ENCODE results near the gene SKA1.

SKA1 gene, protein sequence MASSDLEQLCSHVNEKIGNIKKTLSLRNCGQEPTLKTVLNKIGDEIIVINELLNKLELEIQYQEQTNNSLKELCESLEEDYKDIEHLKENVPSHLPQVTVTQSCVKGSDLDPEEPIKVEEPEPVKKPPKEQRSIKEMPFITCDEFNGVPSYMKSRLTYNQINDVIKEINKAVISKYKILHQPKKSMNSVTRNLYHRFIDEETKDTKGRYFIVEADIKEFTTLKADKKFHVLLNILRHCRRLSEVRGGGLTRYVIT

GRCh38 chr18:50374753-50375391, at the start of gene SKA1:
Gene SKA1, plus strand, starts transcription at chr18:50375046. Its CDS starts 785 bp downstream, at chr18:50375831.
- Histone ChIP-seq H3K27me3 (ENCODE audit: control insufficient read depth, insufficient read depth, low read length) (no peaks in the 10 kb centered on the region), H3K9ac (ENCODE audit: low read length) (peak within 1 kb of the TSS; percentile 80), H3K4me1 (ENCODE audit: control insufficient read depth, insufficient read depth, low read length) (peaks cover 11% of the 10 kb centered on the region), H3K9me3 (ENCODE audit: control insufficient read depth, low read length) (no peaks in the 10 kb centered on the region), H3K4me3 (ENCODE audit: low read length) (peak within 1 kb of the TSS; percentile 49), H3K36me3 (ENCODE audit: control insufficient read depth, insufficient read depth, low read length) (no peaks in the 10 kb centered on the region)

- Histone ChIP-seq H3K9ac (ENCODE audit: low read length) (no peak overlapping the region), H3K27me3 (ENCODE audit: control insufficient read depth, insufficient read depth, low read length) (no peaks in the 10 kb centered on the region), H3K36me3 (ENCODE audit: control insufficient read depth, insufficient read depth, low read length) (no peaks in the 10 kb centered on the region), H3K4me1 (ENCODE audit: control insufficient read depth, insufficient read depth, low read length) (no peaks in the 10 kb centered on the region), H3K4me3 (ENCODE audit: low read length) (no peak overlapping the region), H3K9me3 (ENCODE audit: control insufficient read depth, low read length) (no peaks in the 10 kb centered on the region)
Measured at GRCh38 chr18:50327983-50328382, 46.9 kb upstream of the SKA1 start.

DNA sequence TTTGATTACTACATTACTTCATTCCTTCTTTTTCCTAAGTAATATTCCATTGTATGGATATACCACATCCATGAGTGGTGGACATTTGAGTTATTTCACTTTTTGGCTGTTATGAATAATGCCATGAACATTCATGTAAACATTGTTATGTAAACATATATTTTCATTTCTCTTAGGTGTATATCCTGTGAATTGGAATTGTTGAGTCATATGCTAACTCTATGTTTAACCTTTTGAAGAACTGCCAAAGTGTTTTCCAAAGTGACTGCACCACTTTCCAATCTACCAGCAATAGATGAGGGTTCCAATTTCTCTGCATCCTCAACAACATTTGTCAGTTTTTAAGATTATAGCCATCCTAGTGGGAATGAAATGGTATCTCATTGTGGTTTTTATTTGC, 44.7 kb upstream of the SKA1 start:
- no peaks in the 10 kb centered on the region for H3K36me3 ChIP-seq (ENCODE audit: control insufficient read depth, insufficient read depth, low read length)
- no peaks in the 10 kb centered on the region for H3K9me3 ChIP-seq (ENCODE audit: control insufficient read depth, low read length)
- H3K27me3 ChIP-seq (ENCODE audit: control insufficient read depth, insufficient read depth, low read length) = no peaks in the 10 kb centered on the region
- H3K9ac ChIP-seq (ENCODE audit: low read length) = no peak overlapping the region
- H3K4me1 ChIP-seq (ENCODE audit: control insufficient read depth, insufficient read depth, low read length) = no peaks in the 10 kb centered on the region
- H3K4me3 ChIP-seq (ENCODE audit: low read length) = no peak overlapping the region

GRCh38 chr18:50331691-50332090, 43.2 kb upstream of the SKA1 start:
- no peak overlapping the region for H3K4me3 ChIP-seq (ENCODE audit: low read length)
- no peaks in the 10 kb centered on the region for H3K4me1 ChIP-seq (ENCODE audit: control insufficient read depth, insufficient read depth, low read length)
- no peaks in the 10 kb centered on the region for H3K36me3 ChIP-seq (ENCODE audit: control insufficient read depth, insufficient read depth, low read length)
- H3K27me3 ChIP-seq (ENCODE audit: control insufficient read depth, insufficient read depth, low read length) = no peaks in the 10 kb centered on the region
- no peak overlapping the region for H3K9ac ChIP-seq (ENCODE audit: low read length)
- H3K9me3 ChIP-seq (ENCODE audit: control insufficient read depth, low read length) = no peaks in the 10 kb centered on the region

DNA sequence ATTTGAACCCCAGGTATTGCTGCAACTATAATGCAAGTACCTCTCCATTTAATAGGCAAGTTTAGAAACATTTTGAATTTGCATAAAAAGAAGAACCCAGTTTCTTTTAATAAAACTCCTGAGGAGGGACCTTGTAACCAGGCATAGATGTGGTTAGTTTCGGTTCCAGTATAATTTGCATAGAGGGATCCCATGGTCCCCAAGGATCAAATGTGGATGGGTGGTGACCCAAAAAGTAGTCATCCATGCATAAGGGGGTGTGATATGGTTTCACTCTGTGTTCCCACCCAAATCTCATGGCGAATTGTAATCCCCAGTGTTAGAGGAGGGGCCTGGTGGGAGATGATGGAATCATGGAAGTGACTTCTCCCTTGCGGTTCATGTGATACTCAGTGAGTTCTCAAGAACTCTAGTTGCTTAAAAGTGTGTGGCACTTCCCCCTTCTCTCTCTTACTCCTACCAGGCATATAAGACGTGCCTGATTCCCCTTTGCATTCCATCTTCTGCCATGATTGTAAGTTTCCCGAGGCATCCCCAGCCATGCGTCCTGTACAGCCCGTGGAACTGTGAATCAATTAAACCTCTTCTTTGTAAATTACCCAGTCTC, 40.2 kb upstream of the SKA1 start:
- no peaks in the 10 kb centered on the region for H3K36me3 ChIP-seq (ENCODE audit: control insufficient read depth, insufficient read depth, low read length)
- H3K27me3 ChIP-seq (ENCODE audit: control insufficient read depth, insufficient read depth, low read length) = no peaks in the 10 kb centered on the region
- no peak overlapping the region for H3K4me3 ChIP-seq (ENCODE audit: low read length)
- H3K9me3 ChIP-seq (ENCODE audit: control insufficient read depth, low read length) = no peaks in the 10 kb centered on the region
- no peaks in the 10 kb centered on the region for H3K4me1 ChIP-seq (ENCODE audit: control insufficient read depth, insufficient read depth, low read length)
- H3K9ac ChIP-seq (ENCODE audit: low read length) = no peak overlapping the region

DNA sequence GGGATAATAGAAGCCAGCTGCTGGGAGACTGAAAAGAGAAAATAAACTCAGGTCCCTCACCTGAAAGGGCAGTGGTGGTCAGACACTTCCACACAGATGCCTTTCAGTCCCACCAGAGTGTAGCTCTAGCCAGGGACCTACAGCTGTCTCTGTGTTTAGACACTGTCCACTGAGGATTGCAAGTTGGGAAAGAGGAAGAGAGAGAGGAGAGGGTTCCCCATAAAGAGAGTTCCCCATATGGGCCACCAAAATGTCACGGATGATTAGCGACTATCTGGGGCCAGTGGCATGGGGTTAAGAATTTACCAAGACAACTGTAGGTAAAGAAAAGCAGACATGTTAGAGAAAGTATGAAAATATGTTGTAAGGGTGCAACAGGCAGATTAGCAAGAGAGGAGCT, 36.7 kb upstream of the SKA1 start:
- H3K9ac ChIP-seq (ENCODE audit: low read length) = no peak overlapping the region
- H3K27me3 ChIP-seq (ENCODE audit: control insufficient read depth, insufficient read depth, low read length) = no peaks in the 10 kb centered on the region
- no peaks in the 10 kb centered on the region for H3K9me3 ChIP-seq (ENCODE audit: control insufficient read depth, low read length)
- H3K4me3 ChIP-seq (ENCODE audit: low read length) = no peak overlapping the region
- H3K36me3 ChIP-seq (ENCODE audit: control insufficient read depth, insufficient read depth, low read length) = no peaks in the 10 kb centered on the region
- H3K4me1 ChIP-seq (ENCODE audit: control insufficient read depth, insufficient read depth, low read length) = no peaks in the 10 kb centered on the region

DNA sequence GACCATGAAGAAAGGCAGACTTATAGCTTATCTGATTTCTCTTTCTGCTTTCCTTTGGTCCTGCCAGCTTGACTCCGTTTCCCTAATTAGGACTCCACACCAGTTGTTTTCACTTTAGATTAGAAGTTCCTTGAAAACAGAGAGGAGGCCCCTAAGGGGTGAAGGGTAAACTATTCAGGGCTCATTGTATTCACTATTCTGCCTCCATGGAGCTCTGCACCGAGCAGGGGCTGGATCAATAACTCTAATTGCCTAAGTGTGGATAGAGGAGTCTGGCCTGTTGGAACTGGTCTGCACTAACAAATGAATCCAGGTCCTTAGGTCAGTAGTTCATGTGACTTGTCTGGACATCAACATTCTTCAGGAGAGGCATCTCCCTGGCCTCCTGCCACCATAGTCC, 36.1 kb upstream of the SKA1 start:
- Histone ChIP-seq H3K4me3 (ENCODE audit: low read length) (no peak overlapping the region), H3K9ac (ENCODE audit: low read length) (no peak overlapping the region), H3K4me1 (ENCODE audit: control insufficient read depth, insufficient read depth, low read length) (no peaks in the 10 kb centered on the region), H3K27me3 (ENCODE audit: control insufficient read depth, insufficient read depth, low read length) (no peaks in the 10 kb centered on the region), H3K36me3 (ENCODE audit: control insufficient read depth, insufficient read depth, low read length) (no peaks in the 10 kb centered on the region), H3K9me3 (ENCODE audit: control insufficient read depth, low read length) (no peaks in the 10 kb centered on the region)

- Histone ChIP-seq H3K4me1 (ENCODE audit: control insufficient read depth, insufficient read depth, low read length) (no peaks in the 10 kb centered on the region), H3K9ac (ENCODE audit: low read length) (no peak overlapping the region), H3K27me3 (ENCODE audit: control insufficient read depth, insufficient read depth, low read length) (no peaks in the 10 kb centered on the region), H3K4me3 (ENCODE audit: low read length) (no peak overlapping the region), H3K9me3 (ENCODE audit: control insufficient read depth, low read length) (no peaks in the 10 kb centered on the region), H3K36me3 (ENCODE audit: control insufficient read depth, insufficient read depth, low read length) (no peaks in the 10 kb centered on the region)
Measured at GRCh38 chr18:50340078-50340477, 34.8 kb upstream of the SKA1 start.

DNA sequence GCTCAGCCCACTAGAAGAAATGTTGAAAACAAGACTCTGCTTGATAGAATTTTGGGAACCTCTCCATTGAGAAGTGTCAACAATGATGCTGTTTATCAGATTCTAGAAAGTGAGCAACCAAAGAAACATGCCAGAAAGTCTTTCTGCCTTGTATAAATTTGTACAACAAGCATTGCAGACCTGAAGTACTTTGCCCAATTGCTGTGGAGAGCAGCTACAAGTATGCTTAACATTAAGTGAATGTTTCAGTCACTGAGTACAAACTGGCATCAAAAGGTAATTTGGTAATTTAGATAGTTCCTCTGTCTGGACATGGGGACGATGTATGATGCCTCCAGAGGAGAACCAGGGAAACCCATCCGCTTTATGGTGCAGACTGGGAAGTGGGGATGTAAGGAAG, 33.4 kb upstream of the SKA1 start:
- no peak overlapping the region for H3K4me3 ChIP-seq (ENCODE audit: low read length)
- H3K4me1 ChIP-seq (ENCODE audit: control insufficient read depth, insufficient read depth, low read length) = no peaks in the 10 kb centered on the region
- H3K9me3 ChIP-seq (ENCODE audit: control insufficient read depth, low read length) = no peaks in the 10 kb centered on the region
- H3K9ac ChIP-seq (ENCODE audit: low read length) = no peak overlapping the region
- no peaks in the 10 kb centered on the region for H3K36me3 ChIP-seq (ENCODE audit: control insufficient read depth, insufficient read depth, low read length)
- no peaks in the 10 kb centered on the region for H3K27me3 ChIP-seq (ENCODE audit: control insufficient read depth, insufficient read depth, low read length)

- no peaks in the 10 kb centered on the region for H3K36me3 ChIP-seq (ENCODE audit: control insufficient read depth, insufficient read depth, low read length)
- H3K4me3 ChIP-seq (ENCODE audit: low read length) = no peak overlapping the region
- no peaks in the 10 kb centered on the region for H3K9me3 ChIP-seq (ENCODE audit: control insufficient read depth, low read length)
- no peaks in the 10 kb centered on the region for H3K4me1 ChIP-seq (ENCODE audit: control insufficient read depth, insufficient read depth, low read length)
- no peaks in the 10 kb centered on the region for H3K27me3 ChIP-seq (ENCODE audit: control insufficient read depth, insufficient read depth, low read length)
- no peak overlapping the region for H3K9ac ChIP-seq (ENCODE audit: low read length)
Measured at GRCh38 chr18:50350699-50351098, 24.1 kb upstream of the SKA1 start.

GRCh38 chr18:50356036-50356945, 18.6 kb upstream of the SKA1 start:
- Histone ChIP-seq H3K9me3 (ENCODE audit: control insufficient read depth, low read length) (no peaks in the 10 kb centered on the region), H3K27me3 (ENCODE audit: control insufficient read depth, insufficient read depth, low read length) (peaks cover 4% of the 10 kb centered on the region), H3K36me3 (ENCODE audit: control insufficient read depth, insufficient read depth, low read length) (no peaks in the 10 kb centered on the region), H3K9ac (ENCODE audit: low read length) (no peak overlapping the region), H3K4me3 (ENCODE audit: low read length) (no peak overlapping the region), H3K4me1 (ENCODE audit: control insufficient read depth, insufficient read depth, low read length) (no peaks in the 10 kb centered on the region)

- peaks cover 4% of the 10 kb centered on the region for H3K27me3 ChIP-seq (ENCODE audit: control insufficient read depth, insufficient read depth, low read length)
- no peak overlapping the region for H3K9ac ChIP-seq (ENCODE audit: low read length)
- no peak overlapping the region for H3K4me3 ChIP-seq (ENCODE audit: low read length)
- H3K9me3 ChIP-seq (ENCODE audit: control insufficient read depth, low read length) = no peaks in the 10 kb centered on the region
- no peaks in the 10 kb centered on the region for H3K36me3 ChIP-seq (ENCODE audit: control insufficient read depth, insufficient read depth, low read length)
- H3K4me1 ChIP-seq (ENCODE audit: control insufficient read depth, insufficient read depth, low read length) = no peaks in the 10 kb centered on the region
Measured at GRCh38 chr18:50358844-50359243, 16.0 kb upstream of the SKA1 start.
